Fibroblast of upper back skin (primary cell): Measurements from ENCODE around the gene WNT2.
"Not testable (repeated sequence)": the region's sequence is repeated elsewhere in the genome, so short reads cannot be mapped to it uniquely, and the experiment has no call there.

Experiments used
- DNase-seq: peaks from one replicate; pipeline ENCODE4 v3.0.0-alpha.2; 2013

WNT2 gene

GRCh38 chr7:117251687-117252086 lies 71.2 kb downstream of the WNT2 start:
- DNase-seq, result peak; percentile 93

DNA sequence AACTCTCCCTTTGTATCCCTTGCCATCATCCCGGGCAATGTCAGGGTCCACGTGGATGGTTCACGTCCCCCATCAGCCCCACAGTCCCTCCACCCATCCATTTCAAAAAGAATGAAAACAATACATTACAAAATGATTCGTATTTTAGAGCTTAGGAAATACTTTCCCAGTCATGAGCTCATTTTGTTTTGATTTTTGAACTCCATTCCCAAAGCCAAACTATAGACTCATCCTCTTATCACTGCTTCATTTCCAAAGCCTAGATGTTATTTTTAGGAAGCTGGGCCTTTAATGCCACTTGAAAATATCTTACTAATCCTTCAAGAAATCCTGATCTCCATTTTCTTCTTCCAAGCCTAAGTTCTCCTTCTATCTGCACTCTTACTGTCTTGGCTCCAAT lies 72.1 kb downstream of the WNT2 start:
- peak; percentile 37 for DNase-seq

DNA sequence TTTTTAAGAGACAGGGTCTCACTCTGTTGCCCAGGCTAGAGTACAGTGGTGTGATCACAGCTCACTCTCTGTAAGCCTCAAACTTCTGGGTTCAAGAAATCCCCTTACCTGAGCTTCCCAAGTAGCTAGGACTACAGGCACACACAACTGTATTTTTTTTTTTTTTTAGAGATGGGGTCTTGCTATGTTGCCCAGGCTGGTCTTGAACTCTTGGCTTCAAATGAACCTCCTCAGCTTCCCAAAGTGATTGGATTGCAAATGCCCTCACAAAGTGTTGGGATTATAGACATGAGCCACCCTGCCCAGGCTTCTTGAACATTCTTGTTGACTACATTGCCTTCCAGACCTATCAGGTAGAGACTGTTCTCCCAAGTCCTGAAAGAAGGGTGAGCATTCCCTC lies 72.6 kb downstream of the WNT2 start:
- DNase-seq, result no peak

DNA sequence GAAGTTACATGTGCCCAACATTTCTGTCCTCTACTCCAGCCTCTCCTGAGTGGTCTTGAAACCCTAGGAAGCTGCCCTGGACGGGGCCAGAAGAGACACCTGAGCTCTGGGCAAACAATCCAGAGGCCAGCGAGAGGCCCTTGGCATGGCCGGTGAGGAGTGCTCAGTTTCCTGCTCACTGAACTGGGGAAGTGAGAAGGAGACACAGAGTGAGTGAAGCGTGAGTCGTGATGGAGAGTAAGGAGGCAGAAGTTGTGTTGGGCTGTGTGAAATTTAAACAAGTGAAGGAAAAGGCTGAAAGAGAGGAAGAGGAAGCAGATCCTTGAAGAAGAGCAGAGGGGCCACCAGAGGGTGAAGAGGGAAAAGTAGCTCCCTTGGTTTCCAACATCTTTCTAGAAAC lies 73.2 kb downstream of the WNT2 start:
- no peak for DNase-seq

- no peak for DNase-seq
Observed at GRCh38 chr7:117248829-117249228, 74.0 kb downstream of the WNT2 start.

GRCh38 chr7:117247809-117248208 lies 75.0 kb downstream of the WNT2 start:
- DNase-seq, result no peak

DNA sequence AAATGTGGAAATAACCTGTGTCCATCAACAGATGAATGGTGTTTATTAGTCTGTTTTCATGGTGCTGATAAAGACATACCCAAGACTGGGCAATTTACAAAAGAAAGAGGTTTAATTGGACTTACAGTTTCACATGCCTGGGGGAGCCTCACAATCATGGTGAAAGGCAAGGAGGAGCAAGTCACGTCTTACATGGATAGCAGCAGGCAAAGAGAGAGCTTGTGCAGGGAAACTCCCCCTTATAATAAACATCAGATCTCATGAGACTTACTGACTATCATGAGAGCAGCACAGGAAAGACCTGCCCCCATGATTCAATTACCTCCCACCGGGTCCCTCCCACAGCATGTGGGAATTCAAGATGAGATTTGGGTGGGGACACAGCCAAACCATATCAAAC lies 77.2 kb downstream of the WNT2 start:
- DNase-seq, result not testable (repeated sequence)

- DNase-seq, result no peak
Observed at GRCh38 chr7:117243390-117243789, 79.5 kb downstream of the WNT2 start.

- DNase-seq, result no peak
Observed at GRCh38 chr7:117241088-117241487, 81.8 kb downstream of the WNT2 start.

GRCh38 chr7:117238937-117239336 lies 83.9 kb downstream of the WNT2 start:
- DNase-seq, result no peak

- DNase-seq, result no peak
Observed at GRCh38 chr7:117238472-117238871, 84.4 kb downstream of the WNT2 start.

GRCh38 chr7:117237646-117238045 lies 85.2 kb downstream of the WNT2 start:
- no peak for DNase-seq

- DNase-seq, result no peak
Observed at GRCh38 chr7:117231047-117231359, 91.9 kb downstream of the WNT2 start.

DNA sequence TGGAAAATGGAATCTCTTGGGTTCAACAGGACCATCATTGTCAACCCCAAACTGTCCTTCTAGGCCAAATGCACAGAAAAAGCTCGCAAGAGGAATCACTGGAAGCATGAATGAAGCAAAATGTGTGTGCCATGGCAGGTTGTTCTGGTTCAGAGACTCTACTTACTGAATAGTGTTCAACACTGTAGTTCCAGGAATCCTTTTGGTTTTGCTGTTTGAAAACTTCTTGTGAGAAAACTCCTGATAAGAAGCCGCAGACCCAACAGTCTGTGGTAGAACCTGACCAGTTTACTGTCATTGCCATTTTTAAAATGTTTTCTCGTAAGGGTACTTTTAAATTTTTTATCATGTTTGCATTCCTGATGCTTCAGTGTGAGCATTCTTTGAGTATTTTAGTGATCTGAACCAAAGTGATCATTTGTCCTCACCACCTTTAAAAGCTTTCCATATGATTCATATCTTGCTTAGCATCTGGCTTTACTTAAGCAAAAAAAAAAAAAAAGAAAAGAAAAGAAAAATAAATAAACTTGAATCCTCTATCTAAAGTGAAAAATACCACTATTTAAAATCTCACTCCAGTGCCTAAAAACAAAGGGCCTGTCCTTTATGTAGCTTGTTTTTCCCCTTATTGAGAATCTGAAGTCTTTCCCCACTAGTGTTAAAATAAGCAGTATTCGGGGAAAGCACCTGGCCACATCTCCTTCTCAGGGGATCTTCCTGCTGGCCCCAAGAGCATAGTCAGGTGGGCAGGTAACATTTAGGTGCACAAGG lies 92.4 kb downstream of the WNT2 start:
- DNase-seq, result peak; percentile 90

DNA sequence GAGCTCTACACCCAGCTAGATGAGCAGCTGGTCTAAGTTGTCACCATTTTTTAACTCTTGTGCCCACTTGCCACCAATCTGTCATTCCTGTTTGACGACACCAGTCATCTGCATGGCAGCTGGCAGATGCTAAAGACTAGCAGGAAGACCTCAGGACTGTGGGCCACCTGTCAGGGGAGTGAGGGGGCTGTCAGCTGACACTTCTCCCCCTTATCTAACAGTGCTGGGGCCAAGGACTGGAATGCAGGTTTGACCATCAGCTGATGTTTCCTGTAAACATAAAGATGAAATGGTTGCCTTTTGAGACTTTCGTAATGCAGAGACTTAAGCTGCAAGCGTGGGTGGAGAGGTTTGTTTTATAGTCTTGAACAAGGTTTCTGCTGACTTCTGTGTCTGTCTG lies 93.5 kb downstream of the WNT2 start:
- DNase-seq, result no peak

- no peak for DNase-seq
Observed at GRCh38 chr7:117227091-117227490, 95.8 kb downstream of the WNT2 start.

DNA sequence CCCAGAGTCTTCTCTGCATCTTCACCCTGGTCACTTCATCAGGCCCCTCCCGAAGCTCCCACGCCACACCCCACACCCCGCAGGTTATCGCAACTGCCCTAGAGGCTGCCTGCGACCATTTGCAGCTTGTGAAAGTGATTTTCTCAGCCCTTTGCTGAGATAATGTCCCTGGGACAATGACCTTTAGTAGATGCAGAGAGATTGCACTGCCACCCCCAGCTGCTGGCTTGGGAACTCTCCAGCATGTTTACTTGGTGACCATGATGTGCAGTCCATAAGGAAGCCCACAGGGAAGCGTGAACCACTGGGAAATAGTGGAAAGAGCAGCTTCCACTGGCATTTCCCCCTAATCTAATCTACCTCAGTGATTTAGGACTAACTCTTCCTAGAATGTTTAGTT lies 97.3 kb downstream of the WNT2 start:
- no peak for DNase-seq
